BE2C (cell line): ENCODE measurements around the gene MAL.
A peak's percentile ranks its signal among the peaks of the same experiment; 100 is the strongest.

ENCODE experiments used
- DNase-seq: peaks from one replicate; pipeline ENCODE4 v3.0.0-alpha.2; 2020
- H3K27me3 ChIP-seq: fragments of 250-450 bp; sonication (Bioruptor Pico); 2 replicates; pipeline ENCODE4 v1.5.1; 2020; ENCODE audit warnings: mild to moderate bottlenecking
- H3K36me3 ChIP-seq: fragments of 250-450 bp; sonication (Bioruptor Pico); 2 replicates; pipeline ENCODE4 v1.5.1; 2020; ENCODE audit warnings: mild to moderate bottlenecking
- H3K4me1 ChIP-seq: fragments of 250-450 bp; sonication (Bioruptor Pico); 2 replicates; pipeline ENCODE4 v1.5.1; 2020
- H3K4me3 ChIP-seq: 2 replicates; pipeline ENCODE4 v1.5.1; 2011; ENCODE audit warnings: low read depth, low read length
- H3K9me3 ChIP-seq: fragments of 250-450 bp; sonication (Bioruptor Pico); 2 replicates; pipeline ENCODE4 v1.5.1; 2020
- TF ChIP-seq, protein P1 (sequence below): IDR thresholded peaks from 2 replicates; pipeline ENCODE4 v1.5.1; 2012; ENCODE audit warnings: mild to moderate bottlenecking, low read depth, low read length

The MAL gene

DNA sequence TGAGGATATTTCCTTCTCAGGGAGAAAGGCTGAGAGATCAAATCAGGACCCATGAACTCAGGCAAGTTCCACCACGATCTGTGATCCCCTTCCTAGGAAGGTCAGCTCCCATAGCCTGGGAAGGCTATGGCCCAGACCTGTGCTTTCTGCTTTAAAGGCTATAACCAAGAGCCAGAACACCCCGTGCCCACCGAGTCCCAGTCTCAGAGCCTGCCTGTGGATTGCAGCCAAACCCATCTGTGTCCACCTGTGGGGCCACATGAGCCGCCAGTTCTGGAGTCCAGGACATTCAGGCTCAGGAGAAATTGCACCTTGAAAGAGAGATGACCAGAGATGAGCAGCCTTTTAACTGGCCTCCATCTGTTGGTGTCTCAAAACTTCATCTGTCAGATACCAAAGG lies 46.9 kb downstream of the MAL start:
- no peaks in the 10 kb centered on the region; the same call in 1 of the 2 replicates for H3K27me3 ChIP-seq
- H3K4me3 ChIP-seq: no peak overlapping the region
- no peak for DNase-seq
- H3K9me3 ChIP-seq: no peaks in the 10 kb centered on the region
- no peaks in the 10 kb centered on the region for H3K4me1 ChIP-seq
- H3K36me3 ChIP-seq: no peaks in the 10 kb centered on the region
- TF ChIP-seq, protein P1, sequence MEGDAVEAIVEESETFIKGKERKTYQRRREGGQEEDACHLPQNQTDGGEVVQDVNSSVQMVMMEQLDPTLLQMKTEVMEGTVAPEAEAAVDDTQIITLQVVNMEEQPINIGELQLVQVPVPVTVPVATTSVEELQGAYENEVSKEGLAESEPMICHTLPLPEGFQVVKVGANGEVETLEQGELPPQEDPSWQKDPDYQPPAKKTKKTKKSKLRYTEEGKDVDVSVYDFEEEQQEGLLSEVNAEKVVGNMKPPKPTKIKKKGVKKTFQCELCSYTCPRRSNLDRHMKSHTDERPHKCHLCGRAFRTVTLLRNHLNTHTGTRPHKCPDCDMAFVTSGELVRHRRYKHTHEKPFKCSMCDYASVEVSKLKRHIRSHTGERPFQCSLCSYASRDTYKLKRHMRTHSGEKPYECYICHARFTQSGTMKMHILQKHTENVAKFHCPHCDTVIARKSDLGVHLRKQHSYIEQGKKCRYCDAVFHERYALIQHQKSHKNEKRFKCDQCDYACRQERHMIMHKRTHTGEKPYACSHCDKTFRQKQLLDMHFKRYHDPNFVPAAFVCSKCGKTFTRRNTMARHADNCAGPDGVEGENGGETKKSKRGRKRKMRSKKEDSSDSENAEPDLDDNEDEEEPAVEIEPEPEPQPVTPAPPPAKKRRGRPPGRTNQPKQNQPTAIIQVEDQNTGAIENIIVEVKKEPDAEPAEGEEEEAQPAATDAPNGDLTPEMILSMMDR: no peak

DNA sequence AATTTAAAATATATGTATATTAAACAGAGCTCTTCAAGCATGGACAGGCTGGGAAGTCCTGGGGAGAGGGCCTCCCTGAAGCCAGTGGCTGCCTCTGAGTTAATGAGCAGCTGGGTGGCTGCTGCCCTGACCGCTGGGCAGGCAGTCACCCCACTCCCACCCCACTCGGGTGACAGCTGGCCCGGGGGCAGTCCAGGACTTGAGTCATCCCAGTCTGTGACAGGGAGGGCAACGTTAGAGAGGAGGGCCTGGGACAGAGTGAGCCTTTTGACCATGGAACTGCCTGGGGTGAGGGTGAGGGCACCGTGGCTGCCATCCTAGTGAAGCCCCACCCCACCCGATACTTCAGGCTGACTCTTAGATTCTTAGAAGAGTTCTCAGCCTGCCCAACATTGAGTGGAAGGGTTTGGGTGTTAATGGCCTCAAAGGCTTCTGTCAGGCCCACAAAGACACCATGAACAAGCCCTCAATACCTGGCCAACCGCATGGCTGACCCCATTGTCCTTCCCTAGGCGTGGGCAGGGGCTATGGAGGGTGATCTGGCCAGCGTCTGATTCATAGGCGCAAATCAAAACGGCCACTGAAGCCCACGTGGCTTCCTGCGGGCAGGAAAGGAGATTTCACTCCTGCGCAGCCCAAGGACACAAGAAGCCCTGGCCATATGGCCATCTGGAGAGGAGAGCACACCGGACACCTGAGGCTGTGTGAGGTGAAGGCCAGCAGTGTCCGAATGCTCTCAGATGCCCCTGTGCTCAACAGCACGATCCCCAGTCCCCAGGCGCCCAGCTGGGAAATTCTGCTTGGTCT lies 48.6 kb downstream of the MAL start:
- no peaks in the 10 kb centered on the region; the same call in none of the 2 replicates for H3K27me3 ChIP-seq
- H3K36me3 ChIP-seq: no peaks in the 10 kb centered on the region
- H3K9me3 ChIP-seq: no peaks in the 10 kb centered on the region
- DNase-seq: no peak
- H3K4me3 ChIP-seq: no peak overlapping the region
- TF ChIP-seq, protein P1: no peak
- H3K4me1 ChIP-seq: no peaks in the 10 kb centered on the region

DNA sequence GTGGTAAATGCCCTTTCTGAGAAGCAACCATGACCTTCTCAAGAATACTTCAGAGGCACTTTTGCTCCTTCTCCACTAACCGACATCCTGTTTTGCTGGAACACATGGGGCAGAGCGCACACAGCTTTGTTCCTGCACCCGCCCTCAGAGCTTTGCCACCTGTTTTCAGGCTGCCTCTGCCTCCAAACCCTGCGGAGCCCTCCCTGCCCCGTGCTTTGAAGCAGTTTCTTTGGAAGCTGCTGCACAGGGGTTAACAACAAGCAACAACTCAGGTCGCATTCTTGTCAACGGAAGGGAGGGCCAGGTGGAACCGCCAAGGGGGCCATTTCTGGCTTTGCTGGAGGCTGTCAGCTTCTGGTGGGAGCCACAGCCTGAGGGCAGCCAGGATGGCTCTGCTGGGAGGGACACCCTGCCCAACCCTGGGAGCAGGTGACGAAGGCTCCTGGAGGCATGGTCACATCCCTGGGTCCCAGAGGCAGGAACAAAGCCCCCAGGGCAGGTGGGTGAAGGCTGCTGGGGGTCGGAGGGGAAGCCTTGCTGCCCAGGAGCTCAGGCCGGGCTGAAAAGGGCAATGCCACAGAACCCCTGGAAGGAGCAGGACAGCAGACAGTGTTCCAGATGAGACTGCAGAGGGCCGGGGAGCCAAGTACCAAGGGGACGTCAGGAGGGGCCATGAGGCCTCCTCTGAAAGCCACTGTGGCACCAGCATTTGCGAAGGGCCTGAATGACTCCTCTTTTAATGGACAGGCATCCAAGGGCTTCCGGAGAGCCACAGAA lies 49.3 kb downstream of the MAL start:
- Histone ChIP-seq H3K4me3 (no peak overlapping the region), H3K4me1 (no peaks in the 10 kb centered on the region), H3K9me3 (no peaks in the 10 kb centered on the region), H3K36me3 (no peaks in the 10 kb centered on the region), H3K27me3 (no peaks in the 10 kb centered on the region; the same call in none of the 2 replicates)
- TF ChIP-seq, protein P1: no peak
- DNase-seq: no peak

DNA sequence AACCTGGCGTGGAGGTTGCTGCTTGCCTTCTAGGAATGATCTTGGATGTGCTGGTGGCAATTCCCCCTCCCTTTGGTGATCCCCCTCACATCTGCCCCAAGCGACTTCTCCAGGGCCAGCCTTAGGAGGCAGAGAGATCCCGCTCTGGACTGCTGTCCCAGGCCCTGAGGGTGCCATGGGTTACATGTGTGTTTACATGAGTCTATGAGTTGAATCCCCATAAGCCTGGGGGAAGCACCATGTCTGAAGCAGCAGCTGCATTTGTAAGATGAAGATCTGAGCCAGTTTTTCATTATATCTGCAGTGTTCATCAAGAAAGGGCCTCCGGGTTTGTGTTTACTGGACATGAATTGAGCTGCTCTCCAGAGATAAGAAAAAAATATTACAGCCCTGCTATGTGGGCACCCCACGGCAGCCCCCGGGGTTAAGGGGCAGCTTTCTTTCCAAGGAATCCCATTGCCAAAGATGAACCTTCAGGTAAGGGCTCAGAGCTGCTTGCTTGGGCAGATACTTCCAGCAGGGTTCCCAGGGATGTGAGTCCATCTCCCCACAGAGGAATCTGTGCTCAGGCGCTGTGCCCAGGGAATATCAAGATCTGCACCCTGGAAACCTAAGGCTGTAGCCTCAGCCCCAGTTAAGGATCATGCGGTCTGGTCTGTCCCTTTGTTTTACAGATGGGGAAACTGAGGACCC lies 50.1 kb downstream of the MAL start:
- Histone ChIP-seq H3K4me1 (no peaks in the 10 kb centered on the region), H3K36me3 (no peaks in the 10 kb centered on the region), H3K4me3 (no peak overlapping the region), H3K27me3 (no peaks in the 10 kb centered on the region; the same call in none of the 2 replicates), H3K9me3 (no peaks in the 10 kb centered on the region)
- TF ChIP-seq, protein P1: no peak
- no peak for DNase-seq

DNA sequence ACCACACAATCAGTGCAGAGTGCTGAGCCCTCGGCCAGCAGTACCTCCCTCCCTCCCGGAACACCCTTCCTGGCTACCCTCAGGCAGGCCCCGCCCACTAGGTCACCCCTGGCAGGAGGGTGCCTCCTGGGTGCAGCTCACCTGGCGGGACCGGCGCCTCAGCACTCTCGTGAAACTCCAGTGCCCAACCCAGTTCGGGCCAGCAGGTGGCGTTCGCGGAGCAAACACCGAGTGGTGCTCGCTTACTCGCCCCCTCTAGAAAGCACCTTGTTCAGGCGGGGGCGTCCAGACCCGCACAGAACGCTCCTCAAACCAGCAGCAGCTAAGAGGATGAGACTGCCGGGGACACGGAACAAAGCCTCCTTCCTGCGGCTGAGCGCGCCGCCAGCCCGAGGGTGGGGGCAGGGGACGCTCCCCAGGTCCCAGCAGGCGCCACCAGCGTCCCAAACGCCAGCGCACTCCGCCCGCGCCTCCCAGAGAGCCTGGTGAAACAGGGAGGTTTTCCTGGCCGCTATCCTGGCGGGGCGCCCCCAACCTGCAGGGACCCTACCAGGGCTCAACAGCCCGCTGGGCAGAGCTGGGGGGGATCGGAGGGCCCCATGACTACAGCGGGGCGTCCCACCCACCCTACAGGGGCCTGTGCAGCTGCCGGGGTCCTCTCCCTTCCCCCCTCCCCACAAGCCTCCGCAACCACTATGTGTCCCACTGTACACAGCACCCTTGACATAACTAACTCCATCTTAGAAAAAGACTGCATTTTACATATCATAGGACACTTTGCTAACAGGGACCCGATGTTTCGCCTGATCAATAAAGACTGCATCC lies 51.4 kb downstream of the MAL start:
- Histone ChIP-seq H3K9me3 (no peaks in the 10 kb centered on the region), H3K4me1 (no peaks in the 10 kb centered on the region), H3K36me3 (no peaks in the 10 kb centered on the region), H3K4me3 (peak overlapping the region; percentile 53), H3K27me3 (no peaks in the 10 kb centered on the region; the same call in none of the 2 replicates)
- TF ChIP-seq, protein P1: peak; percentile 63
- DNase-seq: peak; percentile 66
